GM12873 (cell line): ENCODE results near the gene NRXN3.

Source experiments
- TF ChIP-seq, protein P1 (sequence below): IDR thresholded peaks from 2 replicates; pipeline ENCODE4 v1.5.1; 2012; ENCODE audit warnings: low read depth, mild to moderate bottlenecking, moderate library complexity, low read length, control low read depth; ENCODE audit not compliant: insufficient read depth; ENCODE audit errors: missing control alignments

NRXN3 gene

GRCh38 chr14:79581912-79582576, 1411.9 kb downstream of the NRXN3 start:
- TF ChIP-seq, protein P1, sequence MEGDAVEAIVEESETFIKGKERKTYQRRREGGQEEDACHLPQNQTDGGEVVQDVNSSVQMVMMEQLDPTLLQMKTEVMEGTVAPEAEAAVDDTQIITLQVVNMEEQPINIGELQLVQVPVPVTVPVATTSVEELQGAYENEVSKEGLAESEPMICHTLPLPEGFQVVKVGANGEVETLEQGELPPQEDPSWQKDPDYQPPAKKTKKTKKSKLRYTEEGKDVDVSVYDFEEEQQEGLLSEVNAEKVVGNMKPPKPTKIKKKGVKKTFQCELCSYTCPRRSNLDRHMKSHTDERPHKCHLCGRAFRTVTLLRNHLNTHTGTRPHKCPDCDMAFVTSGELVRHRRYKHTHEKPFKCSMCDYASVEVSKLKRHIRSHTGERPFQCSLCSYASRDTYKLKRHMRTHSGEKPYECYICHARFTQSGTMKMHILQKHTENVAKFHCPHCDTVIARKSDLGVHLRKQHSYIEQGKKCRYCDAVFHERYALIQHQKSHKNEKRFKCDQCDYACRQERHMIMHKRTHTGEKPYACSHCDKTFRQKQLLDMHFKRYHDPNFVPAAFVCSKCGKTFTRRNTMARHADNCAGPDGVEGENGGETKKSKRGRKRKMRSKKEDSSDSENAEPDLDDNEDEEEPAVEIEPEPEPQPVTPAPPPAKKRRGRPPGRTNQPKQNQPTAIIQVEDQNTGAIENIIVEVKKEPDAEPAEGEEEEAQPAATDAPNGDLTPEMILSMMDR = no peak

DNA sequence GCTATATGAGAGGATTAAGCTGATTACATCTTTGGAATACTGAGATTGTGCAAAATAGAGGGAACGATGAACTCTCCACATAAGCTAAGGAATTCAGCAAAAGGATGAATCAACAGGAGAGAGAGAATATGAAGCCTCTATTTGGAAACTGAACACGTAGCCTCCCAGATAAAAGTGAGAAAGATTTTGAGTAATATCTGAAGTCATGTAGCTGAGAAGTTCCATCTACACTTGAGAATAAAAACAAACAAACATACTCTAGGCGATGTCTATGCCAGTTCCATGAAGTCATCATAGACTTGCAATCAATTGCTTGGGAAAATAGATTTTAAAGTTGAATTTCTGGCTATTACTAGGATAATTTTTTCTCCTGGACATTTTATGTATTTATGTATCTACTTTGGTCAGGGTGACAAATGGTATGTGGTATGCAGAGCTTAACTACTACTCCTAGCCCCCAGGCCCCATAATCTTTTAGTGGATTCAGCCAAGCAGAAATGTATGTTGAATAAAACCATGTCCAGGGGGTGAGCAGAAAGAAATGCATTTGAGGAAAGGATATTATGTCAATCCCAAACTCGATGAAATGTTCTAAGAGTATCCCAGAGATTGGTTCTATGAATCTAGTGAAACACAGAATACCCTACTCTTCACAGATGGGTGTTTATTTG, 1413.7 kb downstream of the NRXN3 start:
- TF ChIP-seq, protein P1 = no peak

GRCh38 chr14:79584679-79585078, 1414.5 kb downstream of the NRXN3 start:
- TF ChIP-seq, protein P1 = no peak

GRCh38 chr14:79585845-79586244, 1415.7 kb downstream of the NRXN3 start:
- TF ChIP-seq, protein P1 = no peak

- TF ChIP-seq, protein P1 = no peak
Measured at GRCh38 chr14:79586416-79586815, 1416.2 kb downstream of the NRXN3 start.

DNA sequence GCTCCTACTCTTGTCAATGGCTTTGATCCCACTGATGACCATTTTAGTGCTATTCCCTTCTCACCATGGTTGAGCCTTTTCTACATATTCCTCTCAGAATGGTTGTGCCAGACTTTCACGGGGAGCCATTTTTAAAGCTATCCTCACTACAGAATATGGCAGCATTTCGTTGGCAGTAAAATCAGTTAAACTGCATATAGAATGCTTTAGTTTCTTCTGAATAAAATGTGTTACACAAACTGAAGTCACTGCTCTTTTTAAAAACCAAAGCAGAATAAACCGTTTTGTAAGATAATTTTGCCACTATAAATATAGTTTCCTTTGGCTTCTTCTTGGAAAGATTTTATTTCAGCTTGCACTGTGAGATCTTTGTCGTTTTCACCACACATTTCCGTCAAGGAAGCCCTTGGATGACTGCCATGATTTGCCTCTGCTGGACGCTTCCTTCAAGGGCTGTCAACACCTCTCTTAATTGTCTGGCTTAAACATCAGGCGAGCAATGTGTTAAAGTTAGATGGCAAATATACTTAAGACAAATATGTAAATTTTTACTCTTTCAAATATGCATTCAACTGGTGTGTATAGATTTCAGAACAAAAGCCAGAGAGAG, 1416.9 kb downstream of the NRXN3 start:
- TF ChIP-seq, protein P1 = no peak

- TF ChIP-seq, protein P1 = no peak
Measured at GRCh38 chr14:79587875-79588274, 1417.7 kb downstream of the NRXN3 start.
